GM12892 (cell line): ENCODE data around the gene IFFO2.

Experiments used
- DNase-seq: peaks from one replicate; pipeline ENCODE4 v3.0.0; 2011; ENCODE audit not compliant: insufficient read length
- FAIRE-seq: peaks from 2 replicates; lab custom pipeline; 2011; peaks lifted over from hg19 to GRCh38; lab: Jason Lieb, UNC
- POLR2A ChIP-seq: IDR thresholded peaks from 2 replicates; pipeline ENCODE4 v1.6.1; 2011; ENCODE audit warnings: low read depth, low read length, control low read depth
- POLR2AphosphoS5 ChIP-seq: IDR thresholded peaks from 2 replicates; pipeline ENCODE4 v1.6.1; 2011; ENCODE audit warnings: low read depth, low read length, control low read depth
- TAF1 ChIP-seq: IDR thresholded peaks from 2 replicates; pipeline ENCODE4 v1.6.1; 2011; ENCODE audit warnings: low read depth, mild to moderate bottlenecking, control low read depth, low read length, borderline replicate concordance

The IFFO2 gene

GRCh38 chr1:18970358-18970757 is 13.9 kb upstream of the IFFO2 start:
- FAIRE-seq: no peak

DNA sequence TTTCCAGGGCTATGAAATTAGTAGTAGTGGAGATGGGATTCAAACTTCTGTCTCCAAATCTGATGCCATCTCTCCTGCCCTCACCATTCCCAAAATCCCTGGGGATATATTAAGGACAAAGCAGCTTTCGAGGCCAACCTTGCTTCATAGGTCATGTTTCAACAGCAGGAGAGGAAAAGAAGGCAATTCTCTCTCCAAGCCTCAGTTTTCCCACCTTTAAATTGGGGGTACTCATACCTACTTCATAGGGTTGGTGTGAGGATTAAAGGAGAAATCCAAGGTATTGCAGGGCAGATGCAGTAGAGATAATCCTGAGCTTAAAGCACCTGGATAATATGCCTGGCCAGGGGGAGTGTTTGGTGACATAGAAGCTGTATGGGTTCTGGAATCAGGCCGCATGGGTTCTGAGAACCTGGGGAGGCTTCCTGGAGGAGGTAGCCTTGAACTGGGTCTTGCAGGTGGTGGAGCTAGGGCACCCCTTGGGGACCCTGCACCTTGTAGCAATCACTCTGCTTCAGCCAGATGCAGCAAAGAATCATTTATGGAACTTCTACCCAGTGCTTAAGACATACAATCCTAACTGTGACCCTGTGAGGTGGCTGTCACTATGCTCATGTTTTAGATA is 10.7 kb upstream of the IFFO2 start:
- no peak for TF ChIP-seq POLR2A
- no peak for FAIRE-seq
- DNase-seq: no peak

More at GRCh38 chr1:18970358-18970757, 13.9 kb upstream of the IFFO2 start:
- no peak for TF ChIP-seq POLR2AphosphoS5
- DNase-seq: no peak

DNA sequence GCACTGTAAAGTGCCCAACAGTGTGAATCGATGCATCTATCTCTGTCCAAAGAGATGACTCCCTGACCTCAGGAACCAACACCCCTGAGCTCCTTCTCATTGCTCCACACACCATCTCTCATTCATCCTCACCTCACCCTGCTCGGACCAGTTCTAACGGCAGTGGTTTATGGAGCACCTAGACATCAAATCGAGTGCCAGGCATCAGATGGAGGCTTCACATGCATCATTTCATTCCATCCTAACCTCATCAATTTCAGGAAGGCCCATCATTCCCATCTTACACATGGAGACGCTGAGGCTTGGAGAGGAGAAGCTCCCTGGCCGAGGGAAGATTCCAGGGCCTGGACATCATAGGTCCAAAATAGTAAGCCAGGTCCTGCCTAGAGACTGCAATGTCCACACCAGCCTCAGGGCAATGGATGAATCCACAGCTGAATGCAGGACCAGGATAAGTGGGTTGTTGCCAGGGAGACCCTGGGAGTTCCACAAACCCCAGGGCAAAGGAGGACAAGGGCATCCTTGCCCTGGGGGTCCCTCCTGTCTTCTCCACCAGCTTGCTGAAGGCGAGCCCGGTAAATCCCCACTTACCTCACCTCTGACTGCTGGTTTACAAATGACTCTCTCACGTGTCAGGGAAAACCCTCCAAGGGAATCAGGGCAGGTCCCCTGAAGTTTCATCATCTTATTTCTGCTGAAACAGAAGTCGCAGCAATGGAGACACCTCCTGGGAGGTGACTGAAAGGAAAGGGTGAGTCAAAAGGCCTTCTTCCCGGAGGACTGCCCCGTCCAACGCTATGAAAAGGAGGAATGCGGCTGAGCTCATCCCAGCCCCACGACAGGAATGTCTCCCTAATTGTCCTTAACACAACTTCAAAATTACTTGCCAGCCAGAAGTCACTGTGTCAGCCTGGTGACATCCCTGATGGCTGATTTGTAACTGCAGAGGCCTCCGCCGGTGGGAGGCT is 9.0 kb upstream of the IFFO2 start:
- FAIRE-seq (peak; percentile 96), DNase-seq (no peak)
- TF ChIP-seq POLR2AphosphoS5: no peak
- no peak for TF ChIP-seq POLR2A
- TF ChIP-seq TAF1: no peak

DNA sequence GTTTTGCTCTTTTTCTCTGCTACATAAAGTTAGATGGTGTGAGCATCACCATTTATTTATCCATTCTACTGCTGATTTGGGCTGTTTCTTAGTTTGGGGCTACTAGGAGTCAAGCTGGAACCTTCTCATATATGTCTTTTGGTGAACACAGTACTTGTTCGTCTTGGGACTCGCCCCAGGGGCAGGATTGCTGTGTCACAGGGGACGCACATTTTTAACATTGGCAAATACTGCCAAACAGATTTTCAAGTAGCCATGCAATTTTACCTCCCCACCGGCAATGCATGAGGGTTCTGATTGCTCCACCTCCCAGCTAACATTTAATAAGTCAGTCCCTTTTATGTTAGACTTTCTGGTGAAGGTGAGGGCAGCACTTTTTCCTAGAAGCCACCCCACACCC is 7.5 kb upstream of the IFFO2 start:
- FAIRE-seq: no peak
- TF ChIP-seq POLR2A: no peak
- TF ChIP-seq TAF1: no peak
- TF ChIP-seq POLR2AphosphoS5: no peak
- no peak for DNase-seq

GRCh38 chr1:18962855-18963737 is 6.6 kb upstream of the IFFO2 start:
- TF ChIP-seq POLR2A: no peak
- TF ChIP-seq POLR2AphosphoS5: no peak
- TF ChIP-seq TAF1: no peak
- DNase-seq (no peak), FAIRE-seq (no peak)

- DNase-seq: no peak
- TF ChIP-seq POLR2AphosphoS5 (no peak), TAF1 (no peak), POLR2A (no peak)
- no peak for FAIRE-seq
Measured at GRCh38 chr1:18962121-18962721, 5.7 kb upstream of the IFFO2 start.

DNA sequence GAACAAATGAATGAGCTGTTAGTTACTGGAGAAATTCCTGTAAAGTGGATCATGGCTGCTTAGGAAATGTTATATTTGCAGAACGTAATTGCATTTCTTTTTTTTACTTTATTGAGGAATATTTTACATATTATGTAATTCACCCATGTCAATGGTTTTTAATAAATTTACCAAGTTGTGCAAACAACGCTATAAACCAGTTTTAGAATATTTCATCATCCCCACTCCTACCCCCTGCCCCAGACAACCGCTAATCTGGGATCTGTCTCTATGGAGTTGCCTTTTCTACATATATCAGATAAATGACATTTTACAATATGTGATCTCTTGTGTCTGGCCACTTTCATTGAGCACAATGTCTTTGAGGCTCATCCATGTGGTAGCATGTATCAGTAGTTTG is 4.3 kb upstream of the IFFO2 start:
- TF ChIP-seq POLR2A: no peak
- TF ChIP-seq POLR2AphosphoS5: no peak
- no peak for TF ChIP-seq TAF1
- DNase-seq (no peak), FAIRE-seq (no peak)

GRCh38 chr1:18960409-18960808 is 3.9 kb upstream of the IFFO2 start:
- no peak for DNase-seq
- no peak for FAIRE-seq
- TF ChIP-seq POLR2AphosphoS5 (no peak), TAF1 (no peak), POLR2A (no peak)

- no peak for FAIRE-seq
- TF ChIP-seq POLR2AphosphoS5 (no peak), POLR2A (no peak), TAF1 (no peak)
- no peak for DNase-seq
Measured at GRCh38 chr1:18959591-18959990, 3.1 kb upstream of the IFFO2 start.

- no peak for DNase-seq
- TF ChIP-seq POLR2A: no peak
- TF ChIP-seq POLR2AphosphoS5: no peak
- TF ChIP-seq TAF1: no peak
- peak; percentile 51 for FAIRE-seq
Measured at GRCh38 chr1:18957532-18958300, 1.2 kb upstream of the IFFO2 start.
